GM23338 (cell line): ENCODE measurements around the gene KLHDC2.

Source experiments
- CREB1 ChIP-seq: fragments of 250-450 bp; sonication (Bioruptor Pico); IDR thresholded peaks from 2 replicates; pipeline ENCODE4 v1.5.0; 2020; ENCODE audit warnings: low read depth, mild to moderate bottlenecking, moderate library complexity
- EZH2 ChIP-seq: fragments of 200-600 bp; sonication (generic); IDR thresholded peaks from one replicate; pipeline ENCODE4 v1.8.0; 2017; ENCODE audit warnings: antibody characterized with exemption, mild to moderate bottlenecking, low read depth; ENCODE audit not compliant: unreplicated experiment
- POLR2AphosphoS5 ChIP-seq: IDR thresholded peaks from 2 replicates; pipeline ENCODE4 v1.6.1; 2016; ENCODE audit warnings: antibody characterized with exemption, low read depth
- STAT1 ChIP-seq: IDR thresholded peaks from one replicate; pipeline ENCODE4 v1.6.1; 2016; ENCODE audit warnings: antibody characterized with exemption; ENCODE audit not compliant: unreplicated experiment
- TF ChIP-seq, protein P1 (sequence below), 2 experiments: fragments of 200-600 bp in 1 of 2; sonication (generic) in 1 of 2; conservative IDR thresholded peaks; 2 replicates each; pipeline versions ENCODE4 v1.5.1 to v1.6.1; 2016 to 2017; ENCODE audit warnings: antibody characterized with exemption in 2 of 2, low read depth in 2 of 2, mild to moderate bottlenecking in 2 of 2, moderate library complexity in 1 of 2

DNA sequence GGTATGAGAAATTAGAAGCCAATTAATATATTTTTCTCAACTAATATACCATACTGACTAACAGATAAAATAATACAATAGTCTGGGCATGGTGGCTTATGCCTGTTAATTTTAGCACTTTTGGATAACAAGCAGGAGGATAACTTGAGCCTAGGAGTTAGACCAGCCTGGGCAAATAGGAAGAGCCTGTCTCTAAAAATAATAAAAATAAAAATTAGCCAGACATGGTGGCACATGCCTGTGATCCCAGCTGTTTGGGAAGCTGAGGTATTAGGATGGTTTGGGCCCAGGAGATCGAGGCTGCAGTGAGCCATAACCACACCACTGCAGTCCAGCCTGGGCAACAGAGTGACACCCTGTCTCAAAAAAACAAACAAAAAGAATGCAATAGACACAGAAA, 24.7 kb downstream of the KLHDC2 start:
- TF ChIP-seq, protein P1, sequence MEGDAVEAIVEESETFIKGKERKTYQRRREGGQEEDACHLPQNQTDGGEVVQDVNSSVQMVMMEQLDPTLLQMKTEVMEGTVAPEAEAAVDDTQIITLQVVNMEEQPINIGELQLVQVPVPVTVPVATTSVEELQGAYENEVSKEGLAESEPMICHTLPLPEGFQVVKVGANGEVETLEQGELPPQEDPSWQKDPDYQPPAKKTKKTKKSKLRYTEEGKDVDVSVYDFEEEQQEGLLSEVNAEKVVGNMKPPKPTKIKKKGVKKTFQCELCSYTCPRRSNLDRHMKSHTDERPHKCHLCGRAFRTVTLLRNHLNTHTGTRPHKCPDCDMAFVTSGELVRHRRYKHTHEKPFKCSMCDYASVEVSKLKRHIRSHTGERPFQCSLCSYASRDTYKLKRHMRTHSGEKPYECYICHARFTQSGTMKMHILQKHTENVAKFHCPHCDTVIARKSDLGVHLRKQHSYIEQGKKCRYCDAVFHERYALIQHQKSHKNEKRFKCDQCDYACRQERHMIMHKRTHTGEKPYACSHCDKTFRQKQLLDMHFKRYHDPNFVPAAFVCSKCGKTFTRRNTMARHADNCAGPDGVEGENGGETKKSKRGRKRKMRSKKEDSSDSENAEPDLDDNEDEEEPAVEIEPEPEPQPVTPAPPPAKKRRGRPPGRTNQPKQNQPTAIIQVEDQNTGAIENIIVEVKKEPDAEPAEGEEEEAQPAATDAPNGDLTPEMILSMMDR (conservative IDR thresholded peaks at IDR 0.05; ENCODE audit: low read depth in 2 of 2) = no peak
- TF ChIP-seq EZH2 (no peak), STAT1 (no peak), CREB1 (CRISPR knock-in tag) (no peak), POLR2AphosphoS5 (no peak)
